Adrenal gland (tissue), 5 donors: ENCODE data around the gene HNRNPDL.
"Not testable (repeated sequence)": the region's sequence is repeated elsewhere in the genome, so short reads cannot be mapped to it uniquely, and the experiment has no call there.

Experiments
- POLR2A ChIP-seq, 2 donors: fragments of 450-650 bp; IDR thresholded peaks; one replicate each; pipeline ENCODE4 v1.6.1; 2017; ENCODE audit warnings: antibody characterized with exemption in 2 of 2, mild to moderate bottlenecking in 2 of 2, moderate library complexity in 1 of 2
- TF ChIP-seq, protein P1 (sequence below), 6 experiments: fragments of 450-650 bp in 4 of 6; fragments of 200-600 bp in 2 of 6; sonication (generic) in 1 of 6; IDR thresholded peaks; 1 replicate in 5 of 6; 2 replicates in 1 of 6; pipeline versions ENCODE4 v1.5.1 to v1.8.0; 2016 to 2021; ENCODE audit warnings: antibody characterized with exemption in 6 of 6, mild to moderate bottlenecking in 2 of 6, moderate library complexity in 1 of 6
- donor health status: DM: no; HTN: no; CAD: no.

DNA sequence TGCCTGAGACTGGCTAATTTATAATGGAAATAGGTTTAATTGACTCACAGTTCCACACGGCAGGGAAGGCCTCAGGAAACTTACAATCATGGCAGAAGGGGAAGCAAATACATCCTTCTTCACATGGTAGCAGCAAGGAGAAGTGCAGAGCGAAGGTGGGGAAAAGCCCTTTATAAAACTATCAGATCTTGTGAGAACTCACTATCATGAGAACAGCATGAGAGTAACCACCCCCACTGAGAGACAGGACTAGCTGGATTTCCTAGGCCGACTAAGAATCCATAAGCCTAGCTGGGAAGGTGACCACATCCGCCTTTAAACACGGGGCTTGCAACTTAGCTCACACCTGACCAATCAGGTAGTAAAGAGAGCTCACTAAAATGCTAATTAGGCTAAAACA is 42.8 kb upstream of the HNRNPDL start:
- TF ChIP-seq, protein P1, sequence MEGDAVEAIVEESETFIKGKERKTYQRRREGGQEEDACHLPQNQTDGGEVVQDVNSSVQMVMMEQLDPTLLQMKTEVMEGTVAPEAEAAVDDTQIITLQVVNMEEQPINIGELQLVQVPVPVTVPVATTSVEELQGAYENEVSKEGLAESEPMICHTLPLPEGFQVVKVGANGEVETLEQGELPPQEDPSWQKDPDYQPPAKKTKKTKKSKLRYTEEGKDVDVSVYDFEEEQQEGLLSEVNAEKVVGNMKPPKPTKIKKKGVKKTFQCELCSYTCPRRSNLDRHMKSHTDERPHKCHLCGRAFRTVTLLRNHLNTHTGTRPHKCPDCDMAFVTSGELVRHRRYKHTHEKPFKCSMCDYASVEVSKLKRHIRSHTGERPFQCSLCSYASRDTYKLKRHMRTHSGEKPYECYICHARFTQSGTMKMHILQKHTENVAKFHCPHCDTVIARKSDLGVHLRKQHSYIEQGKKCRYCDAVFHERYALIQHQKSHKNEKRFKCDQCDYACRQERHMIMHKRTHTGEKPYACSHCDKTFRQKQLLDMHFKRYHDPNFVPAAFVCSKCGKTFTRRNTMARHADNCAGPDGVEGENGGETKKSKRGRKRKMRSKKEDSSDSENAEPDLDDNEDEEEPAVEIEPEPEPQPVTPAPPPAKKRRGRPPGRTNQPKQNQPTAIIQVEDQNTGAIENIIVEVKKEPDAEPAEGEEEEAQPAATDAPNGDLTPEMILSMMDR (IDR thresholded peaks at IDR 0.05), result not testable (repeated sequence)
- not testable (repeated sequence) for TF ChIP-seq POLR2A (IDR thresholded peaks at IDR 0.05)
